ENCODE measurements around the gene PLXNA4.

GRCh38 chr7:132564849-132565248 lies 11.4 kb downstream of the PLXNA4 start:
- no peak for TF ChIP-seq CTCF (IDR thresholded peaks at IDR 0.05 in 2 of 3, conservative IDR thresholded peaks at IDR 0.05 in 1 of 3; ENCODE audit: borderline replicate concordance in 1 of 3, insufficient read depth in 1 of 3, low read depth in 2 of 3, low read length in 2 of 3)
- TF ChIP-seq POLR2AphosphoS5 (IDR thresholded peaks at IDR 0.05; ENCODE audit: low read depth, low read length): no peak
- no peak for TF ChIP-seq EGR1 (IDR thresholded peaks at IDR 0.05; ENCODE audit: low read depth)
- TF ChIP-seq SP1 (IDR thresholded peaks at IDR 0.05; ENCODE audit: low read depth): no peak
- TF ChIP-seq RAD21 (IDR thresholded peaks at IDR 0.05; ENCODE audit: low read depth): no peak
- TF ChIP-seq SIN3A (IDR thresholded peaks at IDR 0.05; ENCODE audit: low read depth): no peak
- TF ChIP-seq JUND (IDR thresholded peaks at IDR 0.05): no peak
- no peak for TF ChIP-seq MAX (IDR thresholded peaks at IDR 0.05)
- TF ChIP-seq ZFX (IDR thresholded peaks at IDR 0.05): no peak
- TF ChIP-seq CEBPB (IDR thresholded peaks at IDR 0.05; ENCODE audit: low read depth): no peak
- TF ChIP-seq POLR2A (IDR thresholded peaks at IDR 0.05; ENCODE audit: borderline replicate concordance, extremely low read depth, insufficient read depth, insufficient read length): no peak
- no peak for TF ChIP-seq EZH2 (IDR thresholded peaks at IDR 0.05)
- TF ChIP-seq EZH2phosphoT487 (IDR thresholded peaks at IDR 0.05; ENCODE audit: borderline replicate concordance): no peak
